Activated CD4-positive, alpha-beta T cell treated with anti-CD3 and anti-CD28 coated beads for 36 hours (primary cell): ENCODE results near the gene EGR1. TPM values are rescaled to one million over a fixed set of nuclear protein-coding genes. Genes with fewer than 3 reads are reported as not detected.
A peak's percentile ranks its signal among the peaks of the same experiment; 100 is the strongest.
"Not testable (repeated sequence)": the region's sequence is repeated elsewhere in the genome, so short reads cannot be mapped to it uniquely, and the experiment has no call there.

Experiments
- ATAC-seq: fragments of 200-7000 bp; cut with Tn5 transposase; one replicate; pipeline ENCODE4 v1.10.0; 2021; ENCODE audit warnings: mild to moderate bottlenecking, moderate library complexity
- CTCF ChIA-PET: fragments of 350-600 bp; sonication (Branson Sonifier 250); formaldehyde crosslinking; loops from one replicate; lab custom pipeline; 2021; ENCODE audit warnings: antibody characterized with exemption; lab: Charles Lee
- POLR2A ChIA-PET: fragments of 350-600 bp; sonication (Branson Sonifier 250); formaldehyde crosslinking; loops from one replicate; lab custom pipeline; 2021; ENCODE audit warnings: antibody characterized with exemption, inconsistent platforms; lab: Charles Lee
- DNase-seq: peaks from one replicate; pipeline ENCODE4 v3.0.0-alpha.2; 2020
- H3K27ac Mint-ChIP-seq: one replicate; pipeline ENCODE4 v1.8.0; 2021; ENCODE audit warnings: mixed read lengths
- H3K27me3 Mint-ChIP-seq: one replicate; pipeline ENCODE4 v1.8.0; 2021; ENCODE audit warnings: mixed read lengths
- H3K36me3 Mint-ChIP-seq: one replicate; pipeline ENCODE4 v1.8.0; 2021; ENCODE audit warnings: low read depth, mixed read lengths
- H3K4me1 Mint-ChIP-seq: one replicate; pipeline ENCODE4 v1.8.0; 2021; ENCODE audit warnings: mixed read lengths
- H3K4me3 Mint-ChIP-seq: one replicate; pipeline ENCODE4 v1.8.0; 2021; ENCODE audit warnings: mild to moderate bottlenecking, moderate library complexity, mixed read lengths
- H3K9me3 Mint-ChIP-seq: one replicate; pipeline ENCODE4 v1.8.0; 2021; ENCODE audit warnings: low read depth, mixed read lengths
- intact Hi-C, 2 experiments: fragments of 100-400 bp; cut with DNase I in 1 of 2; cut with micrococcal nuclease in 1 of 2; formaldehyde crosslinking; loops; one replicate each; pipeline versions ENCODE4 v1.14.2 to v1.15.1; 2022 to 2024; cut with DNase I, micrococcal nuclease
- total RNA-seq, 2 experiments: library from RNA; stranded (reverse); gene quantifications; one replicate each; pipeline ENCODE4 v1.2.3, GENCODE V29; 2021

EGR1 gene
- total RNA-seq, 2 experiments from 2014 or later: 45.3 to 48.8 TPM

GRCh38 chr5:138507485-138507884 lies 42.2 kb downstream of the EGR1 start:
- H3K27me3 Mint-ChIP-seq: not testable (repeated sequence)

DNA sequence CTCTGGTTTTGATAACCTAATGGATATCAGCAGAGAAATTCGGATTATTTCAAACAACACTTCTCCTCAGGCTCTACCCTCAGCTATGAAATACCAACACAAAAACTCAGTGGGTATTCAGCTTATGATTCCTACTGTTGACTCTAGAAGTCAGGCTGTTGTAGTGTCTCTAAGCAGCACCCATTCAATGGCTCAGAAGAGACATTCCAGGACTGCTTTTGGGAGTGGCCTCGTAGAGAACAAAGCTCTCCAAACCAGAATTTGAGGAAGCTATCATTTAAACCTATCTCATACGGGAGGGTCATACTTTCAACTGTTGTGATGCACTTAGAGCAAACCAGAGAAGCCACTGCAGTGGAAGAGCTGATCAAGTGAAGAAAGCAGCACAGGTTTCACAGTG lies 43.7 kb downstream of the EGR1 start:
- ATAC-seq: no peak
- H3K4me3 Mint-ChIP-seq: no peak overlapping the region
- ChIA-PET CTCF (interaction anchor here (1.1 to 1.3 kb wide), 2 partner anchors 9 to 60 kb away, joined by 3 read pairs; no protein-coding TSS in a partner anchor), POLR2A (no interaction called here)
- peaks cover 45% of the 10 kb centered on the region for H3K36me3 Mint-ChIP-seq
- no peak for DNase-seq
- H3K27ac Mint-ChIP-seq: peak overlapping the region; percentile 77
- H3K27me3 Mint-ChIP-seq: no peaks in the 10 kb centered on the region
- H3K9me3 Mint-ChIP-seq: no peaks in the 10 kb centered on the region
- H3K4me1 Mint-ChIP-seq: no peaks in the 10 kb centered on the region
- intact Hi-C loops: no loop called here

More at GRCh38 chr5:138507485-138507884, 42.2 kb downstream of the EGR1 start:
- CTCF ChIA-PET, DNase-seq, H3K4me3 Mint-ChIP-seq, H3K4me1 Mint-ChIP-seq, POLR2A ChIA-PET, H3K9me3 Mint-ChIP-seq, ATAC-seq, intact Hi-C loops, H3K27ac Mint-ChIP-seq: not testable (repeated sequence)
- peaks cover 30% of the 10 kb centered on the region for H3K36me3 Mint-ChIP-seq

GRCh38 chr5:138514021-138514420 lies 48.7 kb downstream of the EGR1 start:
- H3K27me3 Mint-ChIP-seq: no peaks in the 10 kb centered on the region
- CTCF ChIA-PET: interaction anchor here (1.4 to 1.9 kb wide), 3 partner anchors 11 to 65 kb away, joined by 3 to 6 read pairs (median 5); no protein-coding TSS in a partner anchor
- ATAC-seq (no peak), DNase-seq (no peak)
- peaks cover 4% of the 10 kb centered on the region for H3K4me1 Mint-ChIP-seq
- POLR2A ChIA-PET: no interaction called here
- no peak overlapping the region for H3K4me3 Mint-ChIP-seq
- intact Hi-C loops: no loop called here
- no peak overlapping the region for H3K27ac Mint-ChIP-seq
- H3K36me3 Mint-ChIP-seq: peaks cover 67% of the 10 kb centered on the region
- H3K9me3 Mint-ChIP-seq: no peaks in the 10 kb centered on the region

DNA sequence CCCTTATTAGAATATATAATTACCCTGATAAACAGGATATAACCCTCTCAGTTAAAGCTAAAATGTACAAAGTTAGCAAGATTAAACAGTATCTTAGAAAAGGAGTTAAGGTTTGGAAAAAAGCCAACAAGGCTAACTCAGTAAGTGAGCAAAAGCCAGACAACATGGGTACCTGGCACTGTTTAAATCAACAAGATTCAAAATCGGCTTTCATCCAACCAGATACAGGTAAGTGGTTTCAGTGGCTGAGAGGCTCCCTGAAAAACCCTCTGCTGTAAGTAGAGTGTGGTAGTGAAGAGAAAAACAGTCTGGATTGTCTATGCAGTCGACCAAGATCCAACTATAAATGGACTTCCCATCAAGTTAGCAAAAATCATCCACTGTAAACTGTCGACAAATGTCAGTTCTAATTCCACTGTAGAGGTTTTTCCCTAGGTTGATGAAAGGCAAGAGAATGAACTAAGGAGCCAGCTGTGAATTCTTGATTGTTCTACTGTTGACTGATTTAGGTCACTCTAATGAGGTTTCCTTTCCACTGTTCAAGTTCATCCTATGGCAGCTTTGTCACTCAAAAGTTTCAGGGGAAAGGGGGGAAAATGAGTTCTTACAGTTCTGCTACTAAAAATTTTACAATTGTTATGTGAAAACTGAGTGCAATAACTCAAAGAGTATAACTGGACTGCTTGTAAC lies 50.4 kb downstream of the EGR1 start:
- H3K36me3 Mint-ChIP-seq: peaks cover 63% of the 10 kb centered on the region
- ChIA-PET POLR2A (no interaction called here), CTCF (interaction anchor here (1.1 to 1.8 kb wide), 3 partner anchors 13 to 65 kb away, joined by 3 to 6 read pairs (median 4); partner anchors contain the start of gene EGR1)
- intact Hi-C loops: no loop called here
- H3K27me3 Mint-ChIP-seq: no peaks in the 10 kb centered on the region
- ATAC-seq: no peak
- no peaks in the 10 kb centered on the region for H3K9me3 Mint-ChIP-seq
- H3K4me1 Mint-ChIP-seq: peaks cover 10% of the 10 kb centered on the region
- no peak for DNase-seq
- H3K4me3 Mint-ChIP-seq: no peak overlapping the region
- H3K27ac Mint-ChIP-seq: no peak overlapping the region

GRCh38 chr5:138517437-138517836 lies 52.2 kb downstream of the EGR1 start:
- POLR2A ChIA-PET: no interaction called here
- intact Hi-C loops: no loop called here
- Mint-ChIP-seq H3K4me3 (no peak overlapping the region), H3K27me3 (no peaks in the 10 kb centered on the region), H3K9me3 (no peaks in the 10 kb centered on the region), H3K27ac (no peak overlapping the region), H3K36me3 (peaks cover 68% of the 10 kb centered on the region), H3K4me1 (peaks cover 14% of the 10 kb centered on the region)
- ATAC-seq (no peak), DNase-seq (no peak)
- CTCF ChIA-PET: interaction anchor here (0.6 to 2.3 kb wide), 6 partner anchors 13 to 1144 kb away, joined by 3 to 12 read pairs (median 4); no protein-coding TSS in a partner anchor

Other genes with a start within 250 kb of the EGR1 start
- gene GFRA3, start 190.9 kb upstream of the EGR1 start, total RNA-seq: under 1 TPM in 1 of 2 experiments, not detected in 1; 0.09 TPM
- gene CDC25C, start 133.7 kb upstream of the EGR1 start, total RNA-seq: 10 to 100 TPM; 15.9 to 19.0 TPM
- 10 to 100 TPM; 22.8 to 25.9 TPM for gene FAM53C, start 127.2 kb upstream of the EGR1 start, total RNA-seq
- 10 to 100 TPM; 39.0 to 40.9 TPM for gene KDM3B, start 112.8 kb upstream of the EGR1 start, total RNA-seq
- gene REEP2, start 26.4 kb upstream of the EGR1 start, total RNA-seq: 1 to 10 TPM; 4.0 to 5.6 TPM
- 100 to 1,000 TPM; 140 to 156 TPM for gene ETF1, start 77.8 kb downstream of the EGR1 start, total RNA-seq
- gene HSPA9, start 109.9 kb downstream of the EGR1 start, total RNA-seq: 100 to 1,000 TPM; 431 to 466 TPM